Activated naive CD4-positive, alpha-beta T cell treated with anti-CD3 and anti-CD28 coated beads for 36 hours (primary cell): ENCODE results near the gene BOD1. TPM values are rescaled to one million over a fixed set of nuclear protein-coding genes. Genes with fewer than 3 reads are reported as not detected.

Source experiments
- CTCF ChIA-PET: fragments of 350-600 bp; sonication (Branson Sonifier 250); formaldehyde crosslinking; loops from one replicate; lab custom pipeline; 2021; ENCODE audit warnings: antibody characterized with exemption; lab: Charles Lee
- DNase-seq: peaks from one replicate; pipeline ENCODE4 v3.0.0-alpha.2; 2020
- H3K27ac Mint-ChIP-seq: one replicate; pipeline ENCODE4 v1.8.0; 2021; ENCODE audit warnings: mild to moderate bottlenecking, mixed read lengths
- H3K27me3 Mint-ChIP-seq: one replicate; pipeline ENCODE4 v1.8.0; 2021; ENCODE audit warnings: low read depth, mixed read lengths
- H3K36me3 Mint-ChIP-seq: one replicate; pipeline ENCODE4 v1.8.0; 2021; ENCODE audit warnings: low read depth, mixed read lengths
- H3K4me1 Mint-ChIP-seq: one replicate; pipeline ENCODE4 v1.8.0; 2021; ENCODE audit warnings: low read depth, mixed read lengths
- H3K4me3 Mint-ChIP-seq: one replicate; pipeline ENCODE4 v1.8.0; 2021; ENCODE audit warnings: mild to moderate bottlenecking, moderate library complexity, mixed read lengths
- H3K9me3 Mint-ChIP-seq: one replicate; pipeline ENCODE4 v1.8.0; 2021; ENCODE audit warnings: mixed read lengths
- intact Hi-C: fragments of 100-400 bp; cut with micrococcal nuclease; formaldehyde crosslinking; loops from one replicate; pipeline ENCODE4 v1.15.1; 2023
- total RNA-seq, 2 experiments: library from RNA; stranded (reverse); gene quantifications; one replicate each; pipeline ENCODE4 v1.2.3, GENCODE V29; 2021

The BOD1 gene
- total RNA-seq, 2 experiments from 2014 or later, result 35.3 to 36.9 TPM

DNA sequence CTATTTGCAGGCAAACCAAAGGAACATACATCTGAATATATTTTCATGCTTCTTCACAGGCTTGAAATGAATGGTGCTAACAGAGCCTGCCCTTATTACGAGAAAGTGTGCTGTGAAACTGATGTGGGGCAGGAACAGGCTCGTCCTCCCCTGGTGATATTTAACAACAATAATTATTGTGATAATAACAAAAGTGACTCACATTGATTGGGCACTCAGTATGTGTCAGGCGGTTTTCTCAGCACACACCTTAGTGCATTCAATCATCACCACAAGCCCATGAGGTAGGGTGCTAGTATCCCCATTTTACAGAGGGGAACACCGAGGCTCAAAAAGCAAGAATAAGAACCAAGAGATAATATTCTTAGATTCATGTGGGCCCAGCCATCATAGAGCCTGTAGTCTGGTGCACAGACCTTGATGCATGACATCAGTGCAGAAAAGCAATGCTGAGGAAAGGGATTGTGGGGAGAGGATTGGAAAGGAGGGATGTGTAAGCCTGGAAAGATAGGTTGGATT lies 18.1 kb upstream of the BOD1 start:
- H3K4me3 Mint-ChIP-seq, result no peak overlapping the region
- H3K36me3 Mint-ChIP-seq, result no peaks in the 10 kb centered on the region
- H3K27me3 Mint-ChIP-seq, result no peaks in the 10 kb centered on the region
- no peak for DNase-seq
- no peaks in the 10 kb centered on the region for H3K9me3 Mint-ChIP-seq
- H3K27ac Mint-ChIP-seq, result no peak overlapping the region
- H3K4me1 Mint-ChIP-seq, result no peaks in the 10 kb centered on the region
- intact Hi-C loops, result no loop called here
- CTCF ChIA-PET, result no interaction called here

DNA sequence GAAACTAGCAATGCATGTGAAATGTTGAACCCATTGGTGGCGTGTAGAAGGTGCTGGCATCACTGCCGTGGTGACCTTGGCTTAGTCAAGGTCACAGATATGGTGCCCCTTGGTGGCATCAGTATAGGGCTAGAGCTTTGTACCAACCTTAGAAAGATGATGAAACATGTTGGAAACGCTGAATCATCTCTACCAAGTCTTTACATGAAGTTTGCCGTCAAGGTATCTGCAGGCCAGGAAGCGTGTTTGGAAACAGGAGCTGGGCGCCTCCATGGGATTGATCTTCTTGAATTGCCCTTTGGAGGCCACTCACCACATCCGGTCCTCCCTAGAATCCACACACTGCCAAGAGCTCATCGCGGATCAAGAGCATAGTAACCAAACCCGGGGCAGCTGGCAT lies 16.9 kb upstream of the BOD1 start:
- intact Hi-C loops, result no loop called here
- no peak for DNase-seq
- Mint-ChIP-seq H3K27ac (no peak overlapping the region), H3K27me3 (no peaks in the 10 kb centered on the region), H3K9me3 (no peaks in the 10 kb centered on the region), H3K4me1 (no peaks in the 10 kb centered on the region), H3K4me3 (no peak overlapping the region), H3K36me3 (no peaks in the 10 kb centered on the region)
- CTCF ChIA-PET, result interaction anchor here (1.5 kb wide), 1 partner anchor 13 kb away, joined by 3 read pairs; no protein-coding TSS in a partner anchor

DNA sequence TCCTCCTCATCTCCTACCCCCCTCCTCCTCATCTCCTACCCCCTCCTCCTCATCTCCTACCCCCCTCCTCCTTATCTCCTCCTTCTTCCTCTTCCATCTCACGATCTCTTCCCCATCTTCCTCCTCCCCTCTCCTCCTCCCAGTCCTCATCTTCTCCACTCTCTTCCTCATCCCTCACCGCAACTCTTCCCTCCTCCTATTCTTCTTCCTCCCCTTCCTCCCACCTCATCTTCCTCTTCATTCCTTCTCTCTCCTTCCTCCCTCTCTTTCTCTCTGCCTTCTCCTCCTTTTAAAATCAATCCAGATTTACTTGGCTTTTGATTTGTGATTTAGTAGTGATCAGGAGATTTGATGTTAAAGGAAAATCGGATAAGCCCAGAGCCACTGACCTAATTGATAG lies 15.0 kb upstream of the BOD1 start:
- intact Hi-C loops, result no loop called here
- H3K4me1 Mint-ChIP-seq, result no peaks in the 10 kb centered on the region
- H3K27me3 Mint-ChIP-seq, result no peaks in the 10 kb centered on the region
- no peak overlapping the region for H3K4me3 Mint-ChIP-seq
- CTCF ChIA-PET, result no interaction called here
- no peak for DNase-seq
- H3K36me3 Mint-ChIP-seq, result no peaks in the 10 kb centered on the region
- H3K27ac Mint-ChIP-seq, result no peak overlapping the region
- H3K9me3 Mint-ChIP-seq, result no peaks in the 10 kb centered on the region

DNA sequence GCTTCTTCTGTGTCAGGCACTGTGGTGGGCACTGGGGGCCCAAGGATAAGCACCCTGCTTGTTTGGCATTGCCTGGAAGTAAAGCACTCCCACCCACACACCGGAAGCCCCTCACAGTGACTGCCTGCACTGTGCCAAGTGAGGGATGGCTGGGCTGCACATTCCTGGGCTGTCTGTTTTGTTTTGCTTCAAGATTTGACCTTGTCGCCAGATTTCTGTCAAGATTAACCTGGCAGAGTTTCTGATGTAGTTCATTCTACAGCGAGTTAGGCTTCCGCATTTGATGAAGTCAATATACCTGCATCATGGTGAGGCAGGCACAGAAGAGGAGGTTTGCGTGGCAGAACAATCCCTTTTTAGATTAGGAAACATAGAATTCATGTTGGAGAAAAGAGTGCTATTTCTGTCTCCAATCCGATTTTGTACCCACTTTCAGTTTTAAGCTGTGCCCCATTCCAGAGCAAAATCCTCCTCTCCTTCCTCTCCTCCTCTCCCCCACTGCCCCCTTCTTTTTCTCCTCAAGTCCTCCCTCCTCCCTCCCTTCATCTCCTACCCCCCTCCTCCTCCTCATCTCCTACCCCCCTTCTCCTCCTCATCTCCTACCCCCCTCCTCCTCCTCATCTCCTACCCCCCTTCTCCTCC lies 14.4 kb upstream of the BOD1 start:
- Mint-ChIP-seq H3K4me3 (no peak overlapping the region), H3K36me3 (no peaks in the 10 kb centered on the region), H3K27me3 (no peaks in the 10 kb centered on the region), H3K4me1 (no peaks in the 10 kb centered on the region), H3K27ac (no peak overlapping the region), H3K9me3 (no peaks in the 10 kb centered on the region)
- no peak for DNase-seq
- intact Hi-C loops, result no loop called here
- CTCF ChIA-PET, result interaction anchor here (1.2 kb wide), 1 partner anchor 15 kb away, joined by 3 read pairs; no protein-coding TSS in a partner anchor

- no peaks in the 10 kb centered on the region for H3K9me3 Mint-ChIP-seq
- CTCF ChIA-PET, result interaction anchor here (0.9 to 2.0 kb wide), 2 partner anchors 296 to 329 kb away, joined by 3 to 7 read pairs; no protein-coding TSS in a partner anchor
These were observed 13.2 kb upstream of the BOD1 start for GRCh38 chr5:173629628-173630027.

GRCh38 chr5:173628501-173628900 lies 12.1 kb upstream of the BOD1 start:
- intact Hi-C loops, result no loop called here
- no peaks in the 10 kb centered on the region for H3K27me3 Mint-ChIP-seq
- H3K4me3 Mint-ChIP-seq, result no peak overlapping the region
- H3K36me3 Mint-ChIP-seq, result no peaks in the 10 kb centered on the region
- no peak for DNase-seq
- no peak overlapping the region for H3K27ac Mint-ChIP-seq
- CTCF ChIA-PET, result interaction anchor here (0.8 to 2.0 kb wide), 3 partner anchors 125 to 297 kb away, joined by 3 to 7 read pairs (median 3); no protein-coding TSS in a partner anchor
- H3K9me3 Mint-ChIP-seq, result no peaks in the 10 kb centered on the region
- H3K4me1 Mint-ChIP-seq, result no peaks in the 10 kb centered on the region

More at GRCh38 chr5:173629628-173630027, 13.2 kb upstream of the BOD1 start:
- H3K27me3 Mint-ChIP-seq, result no peaks in the 10 kb centered on the region
- no peaks in the 10 kb centered on the region for H3K36me3 Mint-ChIP-seq
- no peak overlapping the region for H3K27ac Mint-ChIP-seq
- H3K4me3 Mint-ChIP-seq, result no peak overlapping the region
- DNase-seq, result peak; percentile 25
- intact Hi-C loops, result no loop called here
- H3K4me1 Mint-ChIP-seq, result no peaks in the 10 kb centered on the region

DNA sequence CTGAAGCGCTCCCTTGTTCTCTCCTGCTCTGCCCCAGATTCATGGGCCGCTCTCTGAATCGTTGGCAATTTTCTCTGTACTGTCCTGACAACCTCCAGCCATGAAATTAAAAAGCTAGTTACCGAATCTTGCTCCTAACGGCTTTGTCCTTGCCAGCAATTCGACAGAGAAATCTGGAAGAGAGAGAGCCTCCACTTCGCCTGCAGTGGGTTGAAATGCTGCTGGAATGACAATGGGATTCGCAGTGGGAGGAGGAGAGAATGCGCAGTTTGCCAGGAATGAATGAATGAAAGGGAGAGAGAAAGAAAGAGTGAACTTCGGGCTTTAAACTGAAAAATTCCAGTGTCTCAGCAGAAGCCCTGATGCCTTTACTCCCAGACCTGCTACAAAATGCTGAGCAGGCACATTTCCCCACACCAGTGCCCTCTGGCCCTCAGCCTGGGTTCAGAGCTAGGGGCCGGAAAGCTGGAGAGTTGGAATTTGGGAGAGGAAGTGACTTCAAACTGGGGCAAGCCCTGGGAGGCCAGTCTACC lies 11.5 kb upstream of the BOD1 start:
- Mint-ChIP-seq H3K9me3 (no peaks in the 10 kb centered on the region), H3K4me1 (no peaks in the 10 kb centered on the region), H3K36me3 (no peaks in the 10 kb centered on the region), H3K27ac (no peak overlapping the region), H3K4me3 (no peak overlapping the region), H3K27me3 (no peaks in the 10 kb centered on the region)
- DNase-seq, result no peak
- intact Hi-C loops, result no loop called here
- CTCF ChIA-PET, result interaction anchor here (0.8 to 1.2 kb wide), 2 partner anchors 126 to 258 kb away, joined by 3 read pairs; no protein-coding TSS in a partner anchor

GRCh38 chr5:173627271-173627670 lies 10.8 kb upstream of the BOD1 start:
- Mint-ChIP-seq H3K27me3 (no peaks in the 10 kb centered on the region), H3K36me3 (no peaks in the 10 kb centered on the region), H3K4me3 (no peak overlapping the region), H3K27ac (no peak overlapping the region), H3K9me3 (no peaks in the 10 kb centered on the region), H3K4me1 (no peaks in the 10 kb centered on the region)
- CTCF ChIA-PET, result interaction anchor here (1.1 kb wide), 1 partner anchor 12 kb away, joined by 6 read pairs; no protein-coding TSS in a partner anchor
- DNase-seq, result no peak
- intact Hi-C loops, result no loop called here

DNA sequence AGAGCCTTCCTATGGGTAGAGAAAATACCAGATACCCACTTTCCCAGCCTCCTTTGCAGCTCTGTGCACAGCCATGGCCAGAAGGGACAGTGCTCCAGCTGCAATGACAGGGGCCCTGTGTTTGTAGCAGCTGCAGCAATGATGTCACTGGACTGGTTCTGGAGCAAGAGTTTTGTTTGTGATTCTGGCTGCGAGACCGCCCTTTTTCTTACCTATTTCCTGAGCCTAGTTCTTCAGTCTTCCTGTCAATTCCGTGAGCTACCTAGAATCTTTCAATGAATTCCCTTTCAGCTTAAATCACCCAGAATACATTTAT lies 10.0 kb upstream of the BOD1 start:
- no peak for DNase-seq
- intact Hi-C loops, result no loop called here
- H3K4me1 Mint-ChIP-seq, result no peaks in the 10 kb centered on the region
- H3K27me3 Mint-ChIP-seq, result no peaks in the 10 kb centered on the region
- no peak overlapping the region for H3K27ac Mint-ChIP-seq
- CTCF ChIA-PET, result interaction anchor here (0.6 to 1.3 kb wide), 3 partner anchors 11 to 350 kb away, joined by 3 to 6 read pairs (median 5); no protein-coding TSS in a partner anchor
- no peaks in the 10 kb centered on the region for H3K36me3 Mint-ChIP-seq
- H3K4me3 Mint-ChIP-seq, result no peak overlapping the region
- H3K9me3 Mint-ChIP-seq, result no peaks in the 10 kb centered on the region

DNA sequence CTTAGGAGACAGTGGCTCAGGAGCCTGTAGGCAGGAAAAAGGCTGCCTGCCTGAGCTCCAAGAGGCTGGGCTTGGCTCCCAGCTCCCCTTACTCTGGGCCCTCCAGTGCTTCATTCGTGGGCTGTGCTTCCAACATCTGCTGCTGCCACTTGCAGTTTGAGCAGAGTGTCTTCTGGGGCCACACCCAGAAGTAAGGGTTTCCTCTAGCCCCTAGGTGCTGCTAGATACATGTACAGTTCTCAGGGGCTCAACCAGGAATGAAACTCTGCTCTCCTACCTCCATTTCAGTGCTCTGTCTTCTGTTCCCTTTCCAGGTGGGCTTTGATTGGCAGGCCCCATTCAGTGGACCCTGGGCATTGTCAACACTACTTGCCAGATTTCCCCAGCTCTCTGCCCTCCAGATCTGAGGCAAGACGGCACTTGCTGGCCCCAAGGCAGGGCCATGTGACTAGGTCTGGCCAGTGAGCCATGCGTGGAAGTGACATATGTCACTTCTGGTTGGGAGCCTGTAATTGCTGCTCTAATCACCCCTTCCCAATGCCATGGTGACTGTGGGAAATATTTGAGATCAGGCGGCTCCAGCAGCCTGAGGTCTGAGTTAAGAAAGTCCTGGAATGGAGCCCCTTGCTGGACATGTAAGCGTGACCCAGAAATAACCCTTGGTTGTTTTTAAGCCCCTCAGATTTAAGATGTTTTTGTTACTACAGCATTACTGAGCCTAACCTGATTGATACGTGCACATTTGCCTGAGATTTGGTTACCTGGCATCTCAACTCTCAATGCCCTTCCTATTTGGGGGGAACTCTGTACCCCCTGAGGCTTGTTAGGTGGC lies 9.4 kb upstream of the BOD1 start:
- CTCF ChIA-PET, result interaction anchor here (1.1 to 1.3 kb wide), 2 partner anchors 11 to 347 kb away, joined by 5 to 6 read pairs; no protein-coding TSS in a partner anchor
- no peaks in the 10 kb centered on the region for H3K27me3 Mint-ChIP-seq
- no peaks in the 10 kb centered on the region for H3K4me1 Mint-ChIP-seq
- H3K36me3 Mint-ChIP-seq, result no peaks in the 10 kb centered on the region
- H3K4me3 Mint-ChIP-seq, result no peak overlapping the region
- no peak for DNase-seq
- no peak overlapping the region for H3K27ac Mint-ChIP-seq
- intact Hi-C loops, result no loop called here
- no peaks in the 10 kb centered on the region for H3K9me3 Mint-ChIP-seq

- Mint-ChIP-seq H3K27ac (no peak overlapping the region), H3K4me1 (no peaks in the 10 kb centered on the region), H3K4me3 (no peak overlapping the region), H3K27me3 (no peaks in the 10 kb centered on the region), H3K36me3 (no peaks in the 10 kb centered on the region), H3K9me3 (no peaks in the 10 kb centered on the region)
- CTCF ChIA-PET, result interaction anchor here (0.5 kb wide), 1 partner anchor 14 kb away, joined by 4 read pairs; no protein-coding TSS in a partner anchor
- no peak for DNase-seq
- intact Hi-C loops, result no loop called here
These were observed 8.8 kb upstream of the BOD1 start for GRCh38 chr5:173625261-173625660.

- H3K27me3 Mint-ChIP-seq, result no peaks in the 10 kb centered on the region
- CTCF ChIA-PET, result interaction anchor here (0.9 to 1.2 kb wide), 2 partner anchors 9 to 349 kb away, joined by 3 read pairs; no protein-coding TSS in a partner anchor
- DNase-seq, result no peak
- H3K4me3 Mint-ChIP-seq, result no peak overlapping the region
- H3K27ac Mint-ChIP-seq, result no peak overlapping the region
- no peaks in the 10 kb centered on the region for H3K4me1 Mint-ChIP-seq
- intact Hi-C loops, result no loop called here
- H3K36me3 Mint-ChIP-seq, result no peaks in the 10 kb centered on the region
- no peaks in the 10 kb centered on the region for H3K9me3 Mint-ChIP-seq
These were observed 7.8 kb upstream of the BOD1 start for GRCh38 chr5:173624282-173624681.
